ENCODE measurements around the gene DYNC1LI2.
"Not testable (repeated sequence)": the region's sequence is repeated elsewhere in the genome, so short reads cannot be mapped to it uniquely, and the experiment has no call there.

Gene DYNC1LI2

DNA sequence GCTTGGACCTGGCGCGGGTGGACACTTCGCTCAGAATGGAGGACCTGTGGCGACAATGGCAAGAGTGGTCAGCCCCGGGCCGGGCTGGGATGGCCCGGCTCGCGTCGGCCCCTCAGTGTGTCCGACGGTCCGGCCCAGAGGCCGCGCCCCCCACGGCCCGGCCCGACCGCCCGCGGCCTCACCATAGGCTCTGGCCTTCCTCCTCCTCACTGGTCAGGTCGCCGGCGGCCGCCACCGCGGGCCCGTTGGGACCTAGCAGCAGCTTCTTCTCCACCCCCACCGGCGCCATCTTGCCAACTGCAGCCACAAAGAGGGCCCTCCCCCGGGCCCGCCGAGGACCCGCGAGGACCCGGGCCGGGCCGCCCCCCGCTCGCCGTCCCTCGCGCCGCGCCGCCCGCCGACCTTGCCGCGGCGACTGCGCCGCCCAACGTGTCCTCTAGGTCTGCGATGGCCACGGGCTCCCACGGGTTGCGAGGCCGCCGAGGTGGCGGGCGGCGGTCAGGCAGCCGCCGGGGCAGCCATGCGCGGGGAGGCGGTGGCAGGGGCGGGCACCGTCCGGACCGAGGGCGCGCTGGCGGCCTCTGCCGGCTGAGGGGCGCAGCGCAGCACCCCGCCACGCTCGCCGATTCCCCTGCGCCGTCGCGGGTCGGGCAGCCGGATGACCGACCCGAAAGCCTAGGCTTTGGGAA, at the start of gene DYNC1LI2:
DYNC1LI2 (minus strand) TSS at position 307 of the 689 bp plus-strand sequence; CDS start at position 289, 18 bp downstream.
- DNase-seq (ENCODE audit: low read depth in 2 of 2): peak; percentile 67 to 74

DNA sequence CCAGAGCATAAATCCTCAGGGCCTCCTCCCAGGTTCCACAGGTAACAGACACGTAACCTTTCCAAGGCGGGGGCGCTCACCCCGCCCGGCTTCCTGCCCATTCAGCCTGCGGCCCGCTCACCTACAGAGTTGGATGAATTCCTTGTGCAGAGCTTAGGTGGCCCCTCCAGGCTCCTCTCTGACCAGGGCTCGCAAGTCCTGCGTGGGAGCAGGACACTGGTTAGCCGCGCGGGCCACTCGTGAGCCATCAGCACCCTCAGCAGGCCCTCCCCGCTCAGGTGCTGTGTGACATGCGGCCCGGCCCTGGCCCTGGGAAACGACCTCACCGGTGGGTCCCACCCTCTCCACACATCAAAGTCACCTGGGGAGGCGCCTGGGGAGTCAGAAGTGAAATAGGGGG, 49.4 kb upstream of the DYNC1LI2 start:
- no peak for DNase-seq (ENCODE audit: low read depth in 2 of 2)

DNA sequence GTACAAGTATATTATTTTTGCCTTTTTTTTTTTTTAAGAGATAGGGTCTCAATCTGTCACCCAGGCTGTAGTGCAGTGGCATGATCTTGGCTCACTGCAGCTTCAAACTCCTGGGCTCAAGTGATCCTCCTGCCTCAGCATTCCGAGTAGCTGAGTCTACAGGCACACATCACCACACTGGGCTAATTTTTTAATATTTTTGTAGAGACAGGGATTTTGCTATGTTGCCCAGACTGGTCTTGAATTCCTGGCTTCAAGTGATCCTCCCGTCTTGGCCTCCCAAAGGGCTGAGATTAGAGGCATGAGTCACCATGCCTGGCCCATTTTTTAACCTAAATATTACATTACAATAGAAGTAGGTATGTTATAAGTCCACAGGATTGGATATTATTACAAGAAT, 46.8 kb upstream of the DYNC1LI2 start:
- DNase-seq (ENCODE audit: low read depth in 2 of 2): no peak

DNA sequence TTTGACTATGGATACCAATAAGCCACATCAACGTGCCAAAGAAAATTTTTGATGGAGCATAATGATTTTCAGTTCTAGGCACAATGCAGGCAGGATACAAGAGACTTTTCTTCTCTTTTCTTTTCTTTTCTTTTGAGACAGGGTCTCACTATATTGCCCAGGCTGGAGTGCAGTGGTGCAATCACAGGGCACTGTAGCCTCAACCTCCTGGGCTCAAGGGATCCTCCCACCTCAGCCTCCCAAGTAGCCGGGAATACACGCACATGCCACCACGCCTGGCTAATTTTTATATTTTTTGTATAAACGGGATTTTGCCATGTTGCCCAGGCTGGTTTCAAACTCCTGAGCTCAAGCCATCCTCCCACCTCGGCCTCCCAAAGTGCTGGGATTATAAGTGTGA, 42.6 kb upstream of the DYNC1LI2 start:
- not testable (repeated sequence) for DNase-seq (ENCODE audit: low read depth in 2 of 2)

DNA sequence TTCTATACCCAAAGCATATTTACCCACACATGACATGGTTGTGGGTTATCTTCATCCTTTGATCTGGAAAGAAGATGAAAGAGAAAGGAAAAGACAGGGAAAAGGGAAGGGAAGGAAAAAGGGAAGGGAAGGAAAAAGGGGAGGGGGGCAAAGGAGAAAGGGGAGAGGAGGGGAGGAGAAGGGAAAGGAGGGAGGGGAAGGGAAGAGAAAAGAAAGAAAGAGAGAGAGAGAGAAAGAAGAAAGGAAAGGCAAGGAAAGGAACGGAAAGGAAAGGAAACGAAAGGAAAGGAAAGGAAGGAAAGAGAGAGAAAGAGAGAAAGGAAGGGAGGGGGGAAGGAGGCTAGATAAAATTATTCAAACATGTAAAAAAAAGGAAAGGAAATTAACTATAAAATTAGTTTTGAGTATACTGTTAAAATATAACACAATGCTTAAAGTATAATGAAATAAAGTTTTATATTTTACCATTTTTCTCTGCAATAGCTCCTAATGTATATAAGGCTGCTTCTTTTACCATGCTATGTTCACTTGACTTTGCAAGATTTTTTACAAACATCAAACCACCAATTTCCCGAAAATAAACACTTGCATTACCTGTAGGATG, 38.8 kb upstream of the DYNC1LI2 start:
- no peak for DNase-seq (ENCODE audit: low read depth in 2 of 2)

DNA sequence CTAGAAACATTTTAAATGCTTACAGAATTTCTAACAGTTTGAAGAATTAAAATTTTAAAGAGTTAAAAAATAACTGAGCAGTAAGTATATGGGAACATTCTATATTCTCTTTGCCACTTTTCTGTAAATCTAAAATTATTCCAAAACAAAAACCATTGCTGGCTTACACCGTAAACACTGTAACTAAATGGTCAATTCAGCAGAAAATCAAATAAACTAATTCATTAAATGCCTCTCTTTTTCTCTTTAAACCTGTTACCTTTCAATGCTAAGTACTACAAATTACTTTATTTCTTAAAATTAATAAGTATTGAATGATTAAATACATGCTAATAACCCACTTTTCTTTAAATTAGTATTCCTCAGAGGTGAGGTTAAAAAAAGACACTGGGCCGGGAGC, 36.0 kb upstream of the DYNC1LI2 start:
- DNase-seq (ENCODE audit: low read depth in 2 of 2): no peak

DNA sequence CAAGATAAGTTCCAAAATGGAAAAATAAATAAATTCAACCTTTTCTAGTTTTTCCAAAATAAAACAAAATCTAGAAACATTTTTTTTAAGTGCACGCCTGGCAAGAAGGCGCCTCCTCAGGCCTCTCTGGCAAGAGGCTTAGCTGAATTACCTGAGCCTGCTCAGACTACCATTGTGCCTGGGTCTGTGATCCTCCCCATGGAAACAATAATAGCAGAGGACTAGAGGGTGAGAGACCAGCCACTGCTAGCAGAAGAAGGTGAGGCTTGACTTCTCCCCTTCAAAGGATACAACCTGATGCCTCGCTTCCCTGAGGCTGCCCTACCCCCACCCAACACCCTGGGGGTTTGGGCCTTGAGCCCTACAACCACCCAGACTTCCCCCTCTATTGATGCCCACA, 35.1 kb upstream of the DYNC1LI2 start:
- no peak for DNase-seq (ENCODE audit: low read depth in 2 of 2)

DNA sequence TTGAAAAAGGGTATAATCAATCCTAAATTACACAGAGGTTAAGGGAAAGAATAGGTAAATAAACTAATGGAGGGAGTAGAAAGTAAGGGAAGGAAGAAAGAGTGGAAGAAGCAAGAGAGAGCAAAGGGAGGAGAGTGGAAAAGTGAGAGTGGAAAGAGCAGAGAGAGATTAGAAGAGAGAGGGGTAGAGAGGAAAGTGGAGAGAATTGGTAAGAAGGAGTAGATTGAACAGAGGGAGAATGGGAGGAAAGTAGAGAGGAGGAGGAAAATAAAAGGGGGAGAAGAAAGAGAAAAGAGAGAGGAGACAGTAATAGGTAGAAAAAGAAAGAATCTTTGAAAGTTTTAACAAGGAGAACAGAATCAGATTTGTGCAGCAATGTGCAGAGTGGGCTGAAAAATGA, 25.0 kb upstream of the DYNC1LI2 start:
- no peak for DNase-seq (ENCODE audit: low read depth in 2 of 2)

DNA sequence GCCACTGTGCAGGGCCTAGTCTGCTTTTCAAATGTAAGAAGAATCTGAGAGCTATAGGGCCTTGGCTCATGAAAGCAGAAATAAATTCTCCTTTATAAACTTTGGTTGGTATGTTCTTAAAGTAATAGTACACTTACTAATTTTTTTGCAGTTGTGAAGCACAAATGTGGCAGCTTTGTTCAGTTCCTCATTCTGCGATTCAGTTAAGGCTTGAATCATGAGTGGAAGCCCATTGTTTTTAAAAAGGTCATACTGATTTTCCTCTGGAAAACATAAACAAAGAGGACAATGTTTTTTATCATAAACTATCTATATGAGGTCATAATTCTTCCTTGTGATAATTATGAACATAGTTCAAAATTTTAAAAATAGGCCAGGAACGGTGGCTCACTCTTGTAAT, 23.6 kb upstream of the DYNC1LI2 start:
- no peak for DNase-seq (ENCODE audit: low read depth in 2 of 2)

DNA sequence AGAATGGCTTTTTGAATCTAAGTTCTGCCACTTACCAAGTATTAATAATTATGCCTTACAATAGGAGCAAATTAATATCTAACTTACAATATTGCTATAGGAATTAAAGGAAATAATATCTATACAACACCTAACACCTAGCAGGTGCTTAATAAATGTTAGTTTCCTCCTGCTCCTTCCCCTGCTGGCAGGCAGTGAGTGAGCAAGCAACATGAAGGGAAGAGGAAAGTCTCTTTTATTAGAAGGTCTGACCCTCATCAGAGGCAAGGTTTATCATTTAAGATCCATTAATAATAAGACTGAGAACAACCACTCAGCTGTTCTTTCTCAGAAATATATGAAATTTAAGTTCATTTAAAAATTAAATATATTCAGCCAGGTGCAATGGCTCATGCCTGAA, 6.7 kb upstream of the DYNC1LI2 start:
- DNase-seq (ENCODE audit: low read depth in 2 of 2): no peak

DNA sequence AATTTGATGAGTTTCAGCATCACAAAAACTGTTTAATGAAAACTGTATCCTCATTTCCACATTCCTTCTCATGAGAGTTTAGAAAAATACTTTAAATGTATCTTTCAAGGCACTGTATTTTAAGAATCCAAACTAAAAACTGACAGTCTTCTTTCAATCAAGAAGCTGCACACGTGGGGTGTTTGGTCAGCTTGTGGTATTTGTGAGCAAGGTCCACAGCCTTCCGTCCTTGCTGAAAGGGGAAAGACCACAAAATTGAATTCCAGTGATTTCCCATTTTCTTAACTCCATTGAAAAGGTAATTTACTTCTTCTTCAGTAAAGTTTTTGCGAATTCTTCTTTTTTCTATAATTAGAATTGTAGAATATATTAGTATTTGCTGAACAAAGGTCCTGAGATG, 3.4 kb upstream of the DYNC1LI2 start:
- no peak for DNase-seq (ENCODE audit: low read depth in 2 of 2)

DNA sequence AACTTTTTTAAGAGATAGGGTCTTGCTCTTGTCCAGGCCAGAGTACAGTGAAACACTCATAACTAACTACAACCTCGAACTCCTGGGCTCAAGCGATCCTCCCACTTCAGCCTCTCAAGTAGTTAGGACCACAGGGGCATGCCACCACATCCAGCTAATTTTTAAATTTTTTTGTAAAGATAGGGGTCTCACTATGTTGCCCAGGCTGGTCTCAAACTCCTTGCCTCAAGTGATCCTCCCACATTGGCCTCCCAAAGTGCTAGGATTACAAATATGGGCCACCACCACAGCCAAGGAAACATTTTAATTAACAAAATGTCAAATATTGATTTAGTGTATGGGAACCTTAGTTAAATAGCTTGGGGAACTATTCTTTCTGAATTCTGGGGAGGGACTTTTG, 2.8 kb upstream of the DYNC1LI2 start:
- DNase-seq (ENCODE audit: low read depth in 2 of 2): no peak

DNA sequence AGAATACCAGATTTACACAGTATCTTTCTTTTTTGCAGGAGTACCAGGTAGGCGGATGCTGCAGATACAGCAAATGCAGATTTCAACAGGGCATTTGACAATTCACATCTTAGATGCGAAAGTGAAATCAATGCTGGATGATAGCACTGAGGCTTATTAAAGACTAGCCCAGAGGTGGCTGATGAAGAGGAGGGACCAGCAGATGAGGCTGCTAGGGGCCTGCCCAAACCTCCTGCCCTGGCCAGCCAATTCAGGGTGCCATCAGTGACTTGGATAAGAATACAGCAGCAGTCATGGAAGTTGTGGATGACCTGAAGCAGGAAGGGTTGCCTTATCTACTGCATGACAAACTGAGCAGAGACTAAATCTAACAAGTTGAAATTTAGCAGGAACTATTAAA, 1.5 kb upstream of the DYNC1LI2 start:
- DNase-seq (ENCODE audit: low read depth in 2 of 2): no peak

DNA sequence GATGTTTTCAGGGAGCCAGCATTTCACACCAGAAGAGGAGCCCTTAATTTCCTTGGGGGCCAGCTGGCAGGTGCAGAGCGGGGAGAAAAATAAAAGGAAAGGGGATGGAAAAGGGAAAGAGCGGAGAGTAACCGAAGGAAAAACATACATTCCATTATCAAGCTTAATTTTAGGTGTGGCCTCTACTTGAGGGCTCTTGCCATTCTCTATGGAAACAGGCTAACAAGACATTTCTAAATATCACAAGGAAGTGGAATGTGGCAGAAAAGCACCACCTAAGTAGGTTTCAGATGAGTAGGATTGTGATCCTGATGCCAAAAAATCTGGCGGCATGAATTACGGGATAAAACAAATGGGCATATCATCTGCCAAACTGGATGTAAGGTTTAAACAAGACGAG, 970 bp upstream of the DYNC1LI2 start:
- DNase-seq (ENCODE audit: low read depth in 2 of 2): no peak

DNA sequence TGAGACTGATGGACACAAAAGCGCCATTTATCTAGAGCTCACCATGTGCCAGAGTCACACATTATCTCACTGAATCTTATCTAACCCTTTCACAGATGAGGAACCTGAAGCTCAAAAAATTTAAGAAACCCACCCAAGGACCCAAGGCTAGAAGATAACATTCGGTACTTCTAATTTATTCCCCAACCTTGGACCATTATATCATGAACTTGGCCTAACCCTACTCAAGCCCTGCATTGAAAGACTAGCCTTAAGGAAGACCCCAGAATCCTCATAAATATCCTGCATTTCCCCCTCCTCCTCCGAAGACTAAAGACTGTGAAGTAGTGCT, 548 bp upstream of the DYNC1LI2 start:
- DNase-seq (ENCODE audit: low read depth in 2 of 2): no peak

DNA sequence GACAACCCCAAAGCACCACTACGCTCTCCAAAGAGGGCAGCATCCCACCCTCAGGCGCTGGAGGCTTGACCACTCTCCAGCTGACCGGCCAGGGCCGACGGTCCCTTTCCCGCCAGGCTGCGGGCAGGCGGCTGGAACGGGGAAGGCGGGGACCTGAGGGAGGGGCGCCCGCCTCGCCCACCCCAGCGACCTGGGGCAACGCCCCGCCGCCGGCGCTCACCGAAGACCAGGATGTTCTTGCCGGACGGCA, 431 bp downstream of the DYNC1LI2 start:
- DNase-seq (ENCODE audit: low read depth in 2 of 2): no peak

DNA sequence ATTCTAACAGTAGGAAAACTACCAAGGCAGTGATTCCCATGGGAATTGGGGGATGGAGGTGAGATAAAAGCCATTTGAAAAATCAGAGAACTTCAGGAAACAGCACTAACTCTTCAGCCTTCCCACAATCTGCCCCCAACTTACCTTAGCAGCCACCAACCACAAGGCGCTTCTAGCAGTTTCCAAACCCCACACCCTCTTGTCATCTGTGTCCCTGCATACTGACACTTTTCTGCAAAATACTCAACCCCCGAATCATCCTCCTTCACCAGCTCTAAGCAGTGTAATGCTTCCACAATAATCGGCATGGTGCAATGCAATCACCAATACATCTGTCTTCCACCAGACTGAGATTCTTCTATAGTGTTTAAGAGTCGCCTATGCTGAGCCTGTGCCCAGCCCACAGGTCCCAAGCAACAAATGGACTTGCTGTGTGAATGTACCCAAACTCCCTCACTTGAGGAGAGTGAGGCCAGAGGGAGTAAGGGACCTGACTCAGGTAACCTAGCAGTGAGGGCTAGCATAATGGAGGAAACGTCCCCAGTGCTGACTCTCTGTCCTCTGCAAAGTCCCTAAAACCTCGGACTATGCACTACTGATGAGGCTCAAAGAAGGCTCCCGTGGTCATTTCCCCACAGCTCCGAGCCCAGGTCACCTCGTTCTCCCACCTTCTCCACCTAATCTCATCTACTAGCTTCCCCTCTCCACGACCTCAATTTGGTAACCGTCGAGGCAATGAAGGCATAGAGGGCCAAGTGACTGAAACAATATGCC, 943 bp downstream of the DYNC1LI2 start:
- no peak for DNase-seq (ENCODE audit: low read depth in 2 of 2)

DNA sequence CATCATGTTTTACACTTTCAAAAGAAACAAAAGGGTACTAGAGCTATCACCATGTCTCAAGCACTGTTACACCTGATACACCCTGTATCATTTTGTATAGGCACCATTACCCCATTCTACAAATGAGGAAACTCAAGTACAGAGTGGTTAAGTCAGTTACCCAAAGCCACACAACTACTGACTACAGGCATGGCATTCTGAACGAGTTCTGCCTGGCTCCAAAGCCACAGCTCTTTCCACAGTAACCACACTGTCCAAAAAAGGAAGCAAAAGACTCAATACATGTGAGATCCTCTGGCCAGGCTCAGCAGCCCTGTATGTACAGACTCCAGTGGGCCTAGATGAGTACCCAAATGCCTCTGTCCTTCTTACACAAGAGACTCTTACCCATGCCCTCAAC, 4.7 kb downstream of the DYNC1LI2 start:
- DNase-seq (ENCODE audit: low read depth in 2 of 2): no peak

DNA sequence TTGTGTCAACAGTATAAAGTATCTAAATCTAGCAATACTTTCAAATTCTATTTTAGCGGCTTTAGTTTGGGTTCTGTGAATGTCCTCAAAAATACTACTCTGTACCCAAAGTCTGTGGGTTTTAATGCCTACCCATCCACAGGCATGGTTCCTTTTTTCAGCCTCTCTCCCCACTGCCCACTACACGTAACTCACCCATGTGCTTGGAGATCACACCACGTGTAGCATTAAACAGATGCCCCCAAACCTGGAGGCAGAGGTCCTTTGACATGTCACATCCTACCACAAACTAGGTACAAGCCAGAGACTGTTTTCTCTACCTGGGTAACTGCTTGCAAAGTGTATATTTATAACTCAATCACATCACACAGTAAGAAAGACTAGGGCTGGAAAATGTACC, 5.4 kb downstream of the DYNC1LI2 start:
- DNase-seq (ENCODE audit: low read depth in 2 of 2): no peak

DNA sequence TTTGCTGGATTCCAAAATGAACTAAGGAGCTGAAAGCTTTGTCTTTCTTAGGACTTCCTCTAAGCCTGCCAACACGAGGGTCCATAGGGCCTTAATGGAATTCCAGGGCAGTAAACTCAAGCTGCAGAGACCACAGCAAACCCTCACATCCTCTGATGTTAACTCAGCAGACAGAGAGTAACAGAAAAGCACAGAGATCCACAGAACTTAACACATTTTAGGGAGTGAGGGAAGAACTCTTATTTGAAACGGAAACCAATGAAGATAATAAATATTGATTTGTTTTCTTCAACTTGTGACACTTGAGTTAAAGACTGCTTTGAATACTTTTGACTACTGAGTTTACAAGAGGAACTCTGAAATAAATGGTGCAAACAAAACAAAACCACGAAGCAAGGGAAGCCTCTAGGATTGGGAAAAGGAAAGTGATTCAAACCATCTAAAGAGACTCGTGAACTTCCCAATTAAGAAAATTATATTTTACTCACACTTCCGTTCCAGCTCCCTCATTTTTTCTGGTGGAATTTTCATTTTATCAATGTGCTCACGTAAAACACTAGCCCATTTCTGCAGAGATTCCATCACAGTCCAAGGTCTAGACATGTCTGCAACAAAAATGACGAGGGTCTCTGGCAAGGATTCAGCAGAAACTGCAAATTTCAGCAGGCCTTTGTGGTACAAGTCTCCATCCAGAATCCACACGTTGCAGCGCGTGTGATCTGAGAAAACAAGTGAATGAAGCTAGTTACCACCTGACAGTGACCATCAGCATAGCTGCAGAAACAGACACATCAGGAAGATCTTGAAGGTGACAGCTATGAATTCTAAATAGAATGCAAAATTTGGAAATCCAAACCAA, 9.2 kb downstream of the DYNC1LI2 start:
- no peak for DNase-seq (ENCODE audit: low read depth in 2 of 2)

DNA sequence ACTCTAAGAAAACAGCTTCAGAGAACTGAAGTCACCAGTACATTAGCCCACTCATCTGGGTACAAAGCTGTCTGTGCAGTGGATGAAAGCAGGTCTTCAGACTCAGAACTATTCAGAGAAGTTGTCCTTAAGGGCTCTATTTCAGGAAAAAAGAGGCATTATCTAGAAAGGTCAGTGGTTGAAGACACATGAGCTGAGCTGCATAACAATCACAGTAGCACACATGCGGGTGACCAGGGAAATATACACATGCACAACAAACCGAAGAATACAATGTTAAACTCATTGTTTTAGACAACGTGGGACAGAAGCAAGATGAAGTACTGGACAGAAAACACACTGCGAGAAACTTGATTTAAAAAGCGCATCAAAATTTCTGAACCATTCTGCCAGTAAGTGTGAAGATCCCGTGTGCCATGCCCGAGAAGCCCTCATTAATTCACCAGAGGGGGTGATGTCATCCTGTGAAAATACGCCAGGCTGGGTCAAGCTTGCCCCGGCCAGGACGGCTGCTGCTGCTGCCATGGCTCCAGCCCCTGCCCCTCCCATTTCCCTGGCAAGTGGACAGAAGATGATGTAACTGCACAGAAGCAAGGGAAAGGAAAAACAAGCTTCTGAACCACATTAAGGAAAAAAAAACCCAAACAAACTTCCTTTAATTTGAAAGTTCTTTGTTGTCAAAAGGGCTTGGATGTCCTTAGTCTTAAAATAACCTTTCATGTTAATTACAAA, 10.1 kb downstream of the DYNC1LI2 start:
- no peak for DNase-seq (ENCODE audit: low read depth in 2 of 2)

DNA sequence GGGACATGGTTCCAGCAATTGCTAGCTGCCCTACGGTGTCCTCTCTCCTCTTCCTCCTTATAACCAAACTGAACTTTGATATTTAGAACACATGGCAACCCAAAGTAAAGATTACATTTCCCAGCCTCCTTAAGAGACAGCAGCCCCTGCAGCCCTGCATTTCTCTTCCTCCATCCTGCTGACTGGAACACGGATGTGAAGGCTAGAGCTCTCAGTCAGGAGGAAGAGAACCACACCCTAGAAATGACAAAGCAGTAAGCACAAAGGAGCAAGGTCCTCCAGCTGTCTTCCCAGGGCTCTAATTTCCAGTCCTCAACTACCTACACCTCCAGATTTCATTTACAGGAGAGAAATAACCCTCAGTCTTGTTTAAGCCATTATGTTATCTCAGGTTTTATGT, 10.9 kb downstream of the DYNC1LI2 start:
- no peak for DNase-seq (ENCODE audit: low read depth in 2 of 2)

All from stimulated activated CD4-positive, alpha-beta T cell treated with anti-CD3 and anti-CD28 coated beads, Interleukin-15, amount 100 ng/mL, for 48 hours (primary cell).